NCI-H2196 (cell line): ENCODE measurements around the gene PARD3B.

Experiments
- DNase-seq: peaks from one replicate; lab custom pipeline; 2025; ENCODE audit not compliant: unreplicated experiment; lab: John Stamatoyannopoulos, UW

The PARD3B gene

DNA sequence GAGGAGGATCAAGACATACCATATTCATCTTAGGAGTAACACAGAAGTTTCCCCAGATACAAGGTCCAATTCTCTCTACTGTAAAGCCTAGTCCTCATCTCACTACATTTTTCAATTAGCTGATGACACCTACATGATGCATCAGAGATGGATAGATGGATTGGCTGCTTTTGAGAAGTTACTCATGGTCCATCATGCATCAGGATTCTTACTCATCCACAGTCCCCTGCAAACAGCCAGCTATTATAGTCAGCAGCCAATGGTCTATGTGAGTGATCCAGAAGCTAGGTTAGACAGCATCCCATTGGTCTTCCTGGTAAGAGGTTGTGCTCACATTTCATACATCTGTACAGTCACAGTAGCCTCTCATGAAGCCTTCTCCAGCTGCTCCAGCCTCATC lies 982.5 kb downstream of the PARD3B start:
- no peak for DNase-seq

DNA sequence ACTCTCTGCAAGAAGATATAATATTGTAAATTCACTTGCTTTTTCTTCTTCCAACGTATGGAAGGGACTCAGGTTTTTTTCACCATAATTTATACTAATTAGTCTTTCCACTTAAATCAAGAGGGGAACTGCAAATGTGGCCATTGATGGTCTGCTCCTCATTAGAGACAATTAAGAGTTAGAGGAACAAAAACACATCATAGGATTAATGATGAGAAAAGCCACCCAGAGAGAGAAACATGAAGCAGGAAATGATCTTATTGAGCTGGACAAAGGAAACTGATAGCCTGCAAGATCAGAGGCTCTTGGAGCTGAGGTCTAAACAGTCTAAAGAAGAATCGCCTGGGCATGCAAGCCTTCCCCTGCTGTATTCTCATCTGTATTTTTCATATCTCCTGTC lies 985.8 kb downstream of the PARD3B start:
- no peak for DNase-seq

DNA sequence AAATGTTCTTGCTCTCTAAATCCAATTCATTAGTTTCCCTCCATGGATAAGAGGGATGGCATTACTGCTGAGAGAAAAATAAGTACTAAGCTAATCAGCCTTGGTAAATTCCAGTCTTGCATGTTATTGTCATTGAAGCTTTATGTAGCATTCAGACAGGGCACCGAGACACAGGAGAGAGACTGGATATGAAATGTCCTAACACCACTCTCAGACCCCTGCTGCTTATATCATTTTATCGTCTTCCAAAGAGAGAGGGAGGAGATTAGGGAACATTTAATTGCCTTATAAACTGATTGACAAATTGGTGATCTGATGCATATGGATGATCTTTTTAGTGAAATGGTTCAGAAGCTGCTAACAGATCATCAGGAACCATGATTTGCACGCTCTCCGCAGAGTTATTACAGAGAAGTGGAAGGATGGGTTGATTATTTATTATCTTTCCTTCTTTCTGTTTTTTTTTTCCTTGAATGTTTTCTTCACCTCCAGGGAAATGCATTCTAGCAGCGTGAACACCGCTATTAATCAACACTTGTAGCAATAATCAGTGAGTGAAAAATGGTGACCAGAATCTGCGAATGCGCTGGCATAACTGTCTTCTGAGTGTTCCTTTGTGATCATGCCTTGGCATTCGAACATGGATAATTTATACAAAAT lies 986.3 kb downstream of the PARD3B start:
- no peak for DNase-seq

DNA sequence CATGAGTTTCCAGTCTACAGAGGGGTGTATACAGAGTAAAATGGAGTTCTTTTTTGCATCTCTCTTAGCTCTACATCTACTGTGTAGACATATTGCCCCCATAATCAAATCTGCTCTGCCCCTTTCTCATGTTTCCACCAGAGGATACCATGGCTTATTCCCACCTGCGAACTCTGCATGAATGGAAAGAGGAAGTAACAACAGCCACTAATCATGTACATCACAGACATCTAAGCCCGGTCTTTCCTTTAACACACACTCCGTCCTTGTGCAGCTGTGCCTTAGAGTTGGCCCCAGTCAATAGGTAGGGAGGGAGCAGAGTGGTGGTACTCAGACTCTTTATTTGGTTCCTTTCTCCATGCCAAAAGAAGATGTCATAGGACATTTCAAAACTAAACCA lies 989.7 kb downstream of the PARD3B start:
- no peak for DNase-seq

DNA sequence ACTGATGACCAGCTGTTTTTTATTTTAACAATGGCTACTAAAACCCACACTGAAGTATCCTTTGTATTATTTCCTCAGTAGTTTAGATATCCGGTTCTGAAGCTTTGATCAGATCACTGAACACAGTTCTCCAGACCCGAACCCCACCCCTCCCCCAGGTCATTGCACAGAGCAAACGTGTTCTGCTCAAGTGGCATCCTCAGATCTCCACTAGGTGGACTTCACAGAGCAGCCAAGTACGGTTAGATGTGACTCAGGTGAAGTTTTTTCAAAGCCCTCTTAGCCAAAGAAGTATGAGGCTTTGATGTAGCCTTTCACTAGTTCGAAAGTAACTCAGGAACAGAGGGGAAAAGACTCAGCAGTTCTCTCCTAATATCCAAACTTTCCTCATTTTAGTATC lies 994.3 kb downstream of the PARD3B start:
- DNase-seq = no peak

DNA sequence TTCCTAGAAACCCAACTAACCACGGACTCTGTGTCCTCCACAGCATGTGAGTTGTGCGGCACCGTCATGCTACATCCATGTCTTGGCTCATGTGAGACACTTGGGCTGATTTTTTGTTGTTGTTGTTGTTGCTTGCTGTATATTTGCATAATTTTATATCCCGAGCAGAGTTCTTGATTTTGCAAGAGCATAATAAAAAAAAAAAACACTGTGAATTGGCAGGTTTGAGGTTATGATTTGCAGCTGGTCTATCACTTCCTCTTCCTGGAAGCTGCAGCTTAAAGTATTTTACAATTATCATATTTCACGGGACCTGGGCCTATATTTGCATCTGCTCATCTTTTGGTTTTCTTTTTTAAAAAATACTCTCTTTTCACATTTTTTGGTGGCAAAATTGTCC lies 994.8 kb downstream of the PARD3B start:
- DNase-seq = no peak

DNA sequence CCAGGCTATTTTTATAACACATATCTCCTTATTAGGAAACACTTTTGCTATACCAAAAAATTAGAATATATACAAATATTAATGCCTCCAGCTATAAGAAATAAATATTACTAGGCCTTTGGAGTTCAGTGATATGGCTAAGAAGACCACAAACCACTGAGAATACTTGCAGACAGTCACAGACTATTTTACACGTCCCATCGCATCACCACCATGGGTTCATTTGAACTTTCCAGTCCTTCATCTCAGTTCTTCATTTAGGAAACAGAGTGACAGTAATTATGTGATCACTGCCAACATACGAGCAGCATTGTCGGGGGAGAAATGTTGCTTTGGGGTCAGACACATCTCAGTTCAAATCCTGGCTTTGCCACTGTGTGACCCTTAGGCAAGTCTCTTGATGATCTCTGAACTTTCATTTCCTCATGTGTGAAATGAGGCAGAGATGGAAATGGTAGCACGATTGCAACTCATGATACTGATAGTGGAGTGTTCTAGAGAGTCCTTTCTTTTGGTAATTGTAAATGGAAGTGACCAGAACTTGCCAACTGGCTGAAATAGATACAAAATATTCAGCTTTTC lies 998.1 kb downstream of the PARD3B start:
- DNase-seq = no peak

DNA sequence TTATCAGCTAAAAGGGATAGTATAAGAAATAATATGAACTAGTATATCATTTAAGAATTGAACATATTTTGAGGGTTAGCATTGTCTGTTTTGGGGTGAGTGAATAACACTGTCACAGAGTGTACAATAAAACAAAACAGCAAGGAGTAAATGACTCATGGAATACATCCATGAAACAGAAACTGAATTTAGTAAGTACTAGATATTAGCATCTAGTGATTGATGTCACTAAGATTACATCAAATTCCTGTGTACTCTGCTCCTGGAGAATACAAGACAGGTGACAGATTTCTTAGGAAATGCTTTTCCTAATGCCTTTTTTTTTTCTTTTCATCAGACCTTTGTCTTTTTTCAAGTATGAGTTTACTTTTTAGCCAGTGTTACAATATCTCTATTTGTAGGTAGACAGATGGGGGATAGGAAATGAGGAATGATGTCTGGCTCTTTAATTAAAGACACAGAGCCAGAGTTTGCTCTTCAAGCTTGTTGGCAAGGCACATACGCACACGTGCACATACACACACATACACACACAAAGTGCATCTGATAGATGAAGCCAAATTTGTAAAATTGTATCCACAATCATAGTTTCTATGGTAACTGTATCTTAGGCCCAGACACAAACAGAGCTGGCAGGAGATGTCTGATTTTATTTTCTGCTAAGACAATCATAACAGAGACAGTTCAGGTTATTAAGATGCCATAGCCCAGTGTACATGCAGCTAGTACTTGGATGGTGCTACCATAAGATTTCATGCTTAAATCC lies 998.8 kb downstream of the PARD3B start:
- no peak for DNase-seq

DNA sequence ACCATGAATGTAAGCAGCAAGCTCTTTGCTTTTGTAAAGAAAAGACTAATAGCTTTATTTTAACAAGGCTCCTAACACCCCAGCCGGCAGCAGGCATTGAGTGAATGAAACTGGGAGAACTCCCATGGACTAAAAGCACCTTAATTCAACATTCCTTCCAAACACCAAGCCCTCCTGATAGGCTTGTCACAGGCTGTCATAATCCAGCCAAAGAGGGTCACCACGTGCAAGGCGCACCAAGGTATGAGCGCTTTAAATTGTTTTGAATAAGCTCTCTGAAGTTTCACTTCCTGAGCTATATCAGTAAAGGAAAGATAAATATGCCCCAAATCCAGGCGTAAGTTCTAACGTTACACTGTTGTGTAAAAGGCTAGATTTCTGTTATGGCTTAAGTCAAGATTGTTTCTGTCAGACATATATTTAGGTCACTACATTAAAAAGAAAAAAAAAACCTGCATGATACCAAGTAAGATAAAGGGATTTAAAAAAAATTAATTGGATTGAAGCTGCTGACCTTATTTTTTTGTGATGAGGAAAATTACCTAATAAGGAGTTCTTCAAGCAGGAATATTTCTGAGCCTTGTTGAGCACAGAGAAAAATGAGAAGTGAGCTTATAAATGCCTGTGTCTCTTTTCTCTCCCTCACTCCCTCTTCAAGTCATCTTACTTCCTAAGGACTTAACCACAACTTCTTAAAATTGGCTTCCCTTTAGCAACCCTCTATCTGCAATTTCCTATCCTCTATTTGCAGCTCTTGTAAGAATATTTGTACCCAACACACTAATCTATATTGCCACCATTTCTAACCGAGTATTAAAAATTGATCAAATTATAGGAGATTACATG lies 1000.9 kb downstream of the PARD3B start:
- no peak for DNase-seq

DNA sequence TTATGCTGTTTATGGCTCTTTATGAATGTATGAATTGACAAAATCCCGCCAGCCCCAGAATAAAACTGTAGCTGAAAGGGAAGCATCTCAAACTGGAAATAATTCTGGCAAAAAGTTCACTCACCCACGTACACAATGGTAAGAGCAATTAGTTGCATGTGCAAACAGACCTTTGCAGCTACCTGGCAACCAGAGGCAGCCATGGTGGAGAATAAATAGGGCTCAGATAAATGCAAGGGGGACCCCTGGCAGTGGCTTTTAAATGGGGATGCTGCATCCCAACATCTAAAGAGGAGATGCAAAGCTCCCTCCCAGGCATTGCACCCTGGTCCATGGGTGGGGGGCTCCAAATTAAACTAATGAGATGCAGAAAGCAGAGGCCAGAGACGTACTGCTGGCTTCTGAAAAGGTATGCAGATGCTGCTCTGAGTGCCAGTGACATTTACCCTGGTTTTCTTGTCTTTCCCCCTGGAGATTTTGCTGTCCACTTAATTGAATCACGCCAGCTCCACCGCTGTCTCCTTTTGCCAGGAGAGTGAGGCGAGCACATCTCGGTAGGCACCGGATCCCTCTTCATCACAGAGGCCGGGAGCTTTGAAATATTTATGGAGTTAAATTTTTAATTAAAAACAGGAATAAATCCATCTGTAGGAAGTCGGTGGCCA lies 1010.4 kb downstream of the PARD3B start:
- DNase-seq = no peak

DNA sequence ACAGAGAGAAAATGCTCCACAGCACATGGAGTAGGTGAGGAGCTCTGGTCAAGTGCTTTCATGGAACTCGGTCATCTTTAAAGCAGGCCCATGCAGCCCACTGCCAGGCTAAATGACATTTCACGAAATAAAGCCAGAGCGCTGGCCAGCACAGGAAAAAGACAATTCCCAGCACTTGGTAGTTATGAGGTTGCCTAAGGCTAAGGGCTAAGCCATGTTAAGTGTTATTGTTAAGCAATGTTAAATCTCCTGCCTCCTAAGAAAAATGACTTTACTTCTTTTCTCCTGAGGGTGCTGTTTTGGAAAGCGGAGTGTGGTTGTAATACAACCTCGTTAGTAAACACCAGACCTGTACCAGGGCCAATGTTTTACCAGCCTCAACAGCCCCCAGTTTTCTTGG lies 1011.1 kb downstream of the PARD3B start:
- DNase-seq = no peak

DNA sequence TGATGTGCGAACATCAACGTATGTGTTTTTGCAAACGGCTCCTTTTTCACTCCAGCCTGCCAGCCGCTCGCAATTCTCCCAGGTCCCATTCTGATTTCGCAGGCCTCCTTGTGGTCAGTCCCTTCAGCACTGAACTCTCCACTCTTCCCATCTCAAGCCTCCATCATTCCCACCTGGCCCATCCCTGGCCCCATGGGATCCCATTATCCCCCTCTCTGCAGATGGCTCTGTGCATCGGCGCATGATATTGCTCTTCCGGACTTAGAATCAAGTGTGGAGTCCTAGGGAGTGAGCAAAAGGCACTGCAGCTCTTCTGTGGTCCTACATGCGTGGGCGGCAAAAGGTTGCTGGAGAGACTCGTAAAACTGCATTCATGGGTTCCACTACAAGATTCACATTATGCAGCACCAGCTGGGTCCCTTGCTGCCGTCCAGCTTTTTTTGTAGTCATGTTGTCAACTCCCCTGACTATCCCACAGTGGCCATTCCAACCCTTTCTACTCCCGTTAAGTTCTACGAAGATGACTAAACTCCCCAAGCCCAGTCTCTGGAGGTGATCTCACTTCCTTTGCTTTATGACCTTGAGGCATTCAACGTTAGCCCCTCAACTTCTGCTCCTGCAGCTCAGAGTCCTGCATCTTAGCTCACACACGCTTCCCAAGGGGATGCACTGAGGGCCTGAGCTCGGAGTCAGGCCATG lies 1011.7 kb downstream of the PARD3B start:
- DNase-seq = no peak

DNA sequence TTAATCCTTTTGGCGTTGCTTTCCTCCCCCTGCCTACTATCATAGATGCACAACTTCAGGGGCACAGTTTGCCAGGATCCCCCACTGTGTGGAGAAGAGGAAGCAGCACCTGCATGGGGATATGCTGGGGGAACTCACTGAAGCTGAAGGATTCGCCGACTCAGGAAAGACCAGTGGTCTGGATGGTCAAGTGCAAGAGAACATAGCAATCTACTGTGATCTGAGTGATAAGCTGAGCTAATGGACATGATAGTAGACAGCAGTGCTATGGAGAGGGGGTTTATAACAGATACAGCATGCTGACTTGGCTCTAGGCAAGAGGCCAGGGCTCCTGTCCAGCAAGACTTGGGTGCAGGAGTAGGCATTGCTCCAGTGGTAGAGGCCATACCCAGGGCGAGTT lies 1012.6 kb downstream of the PARD3B start:
- DNase-seq = no peak

DNA sequence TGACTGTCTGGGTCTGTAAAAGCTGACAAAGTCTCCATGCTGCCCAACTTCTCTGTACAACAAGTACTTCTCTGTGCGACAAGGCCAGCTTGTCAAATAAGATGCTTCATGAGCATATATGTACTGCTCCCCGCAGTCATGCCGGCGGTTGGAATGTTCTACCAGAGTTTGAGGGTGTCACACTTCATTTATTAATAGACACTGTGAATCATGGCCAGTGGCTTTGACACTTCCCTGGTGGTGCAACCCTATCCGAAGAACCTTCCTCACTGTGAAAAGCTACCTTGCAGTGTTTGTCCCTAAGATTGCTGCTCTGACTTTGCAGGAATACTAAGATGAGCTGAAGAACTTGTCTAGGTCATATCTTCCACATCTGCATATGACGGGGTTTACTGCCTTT lies 1016.2 kb downstream of the PARD3B start:
- no peak for DNase-seq

DNA sequence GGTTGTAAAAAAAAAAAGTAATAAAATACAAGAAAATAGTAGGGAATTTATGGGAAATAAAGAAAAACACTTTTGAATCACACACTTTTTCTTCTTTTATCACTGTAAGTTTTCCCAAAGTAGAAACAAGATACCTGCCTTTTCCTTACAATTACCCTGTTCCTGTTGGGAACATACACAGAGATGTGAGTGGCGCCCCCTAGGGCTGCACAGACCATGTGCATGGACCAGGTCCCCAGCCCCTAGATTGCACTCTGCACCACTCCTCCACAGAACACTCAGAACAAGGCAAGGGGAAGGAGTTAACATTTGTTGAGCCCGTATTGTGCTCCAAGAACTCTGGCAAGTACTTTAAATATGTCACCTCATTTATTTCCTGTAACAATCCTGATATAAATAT lies 1018.4 kb downstream of the PARD3B start:
- no peak for DNase-seq

DNA sequence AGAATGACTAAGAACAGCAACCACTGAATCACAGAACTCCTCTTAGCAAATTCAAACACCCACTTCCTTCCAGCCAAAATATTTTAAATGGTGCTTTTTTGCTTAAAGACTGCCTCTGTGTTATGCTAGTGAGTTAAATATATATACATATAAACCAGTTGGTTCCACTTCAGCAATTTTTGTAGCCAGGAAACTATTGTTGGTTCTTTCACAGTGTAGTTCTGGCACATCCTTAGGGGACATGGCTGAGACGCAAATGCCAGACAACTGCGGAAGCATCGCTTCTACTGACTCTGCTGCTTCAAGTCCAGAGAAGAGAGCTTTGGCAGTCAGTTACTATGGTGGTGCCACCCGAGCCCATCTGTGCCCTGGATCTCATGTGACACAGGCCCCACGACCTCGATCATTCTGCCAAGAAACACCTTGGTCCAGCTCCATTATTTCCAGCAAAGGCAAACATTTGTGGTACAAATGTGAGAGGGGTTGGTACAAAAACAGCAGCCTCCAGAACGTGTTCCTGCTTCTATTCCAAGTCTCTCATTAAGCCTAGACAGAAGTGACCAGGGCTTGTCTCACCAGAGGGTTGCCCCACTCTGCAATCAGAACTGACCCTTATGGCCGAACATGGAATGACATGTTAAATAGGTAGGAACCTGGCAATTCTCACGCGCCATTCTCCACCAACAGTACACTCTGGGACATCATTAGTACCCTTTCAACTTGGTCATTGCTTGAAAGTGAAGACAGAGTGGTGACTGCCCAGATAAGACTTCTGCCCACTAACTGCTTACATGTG lies 1019.3 kb downstream of the PARD3B start:
- DNase-seq = no peak

DNA sequence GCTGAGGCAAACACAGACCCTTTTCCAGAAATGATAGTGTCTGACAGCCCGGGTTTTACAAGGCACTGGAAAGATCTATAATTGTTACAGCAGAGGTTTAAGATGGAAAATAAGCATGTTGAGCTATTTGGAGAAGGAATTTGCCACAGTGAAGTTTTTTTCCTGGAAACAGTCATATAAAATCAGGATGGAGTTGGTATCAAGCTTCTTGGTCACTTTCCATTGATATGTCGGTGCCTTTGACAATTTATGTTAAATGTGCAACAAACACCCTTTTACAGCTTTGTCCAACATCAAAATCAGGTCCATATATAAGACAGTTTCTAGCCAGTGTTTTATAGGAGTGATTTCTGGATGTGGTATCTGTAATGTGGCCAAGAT lies 1019.9 kb downstream of the PARD3B start:
- no peak for DNase-seq

DNA sequence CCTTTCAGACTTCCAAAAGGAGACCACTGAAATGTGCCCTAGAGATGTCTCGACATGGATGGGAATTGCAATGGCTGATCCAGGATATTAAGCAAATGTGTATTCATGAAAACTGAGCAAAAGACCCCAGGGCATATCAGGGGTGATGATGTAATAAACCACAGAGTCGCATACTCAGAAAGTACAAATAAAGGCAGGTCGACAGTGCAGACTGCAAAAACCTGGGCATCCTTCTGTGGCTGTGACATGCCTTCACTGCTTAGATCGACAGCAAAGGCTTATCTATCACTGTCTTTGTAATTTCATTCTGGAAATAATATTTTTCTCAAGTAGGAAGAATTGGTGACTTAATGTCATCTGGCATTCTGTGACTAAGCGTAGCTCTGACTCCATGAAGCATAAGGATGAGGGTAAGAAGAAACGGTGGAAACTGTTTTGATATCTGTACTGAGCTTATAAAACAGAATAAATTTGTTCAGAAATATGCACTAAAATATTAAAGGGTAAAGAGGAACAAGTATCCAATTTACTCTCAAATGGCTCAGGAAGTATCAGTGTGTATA lies 1021.4 kb downstream of the PARD3B start:
- DNase-seq = no peak

DNA sequence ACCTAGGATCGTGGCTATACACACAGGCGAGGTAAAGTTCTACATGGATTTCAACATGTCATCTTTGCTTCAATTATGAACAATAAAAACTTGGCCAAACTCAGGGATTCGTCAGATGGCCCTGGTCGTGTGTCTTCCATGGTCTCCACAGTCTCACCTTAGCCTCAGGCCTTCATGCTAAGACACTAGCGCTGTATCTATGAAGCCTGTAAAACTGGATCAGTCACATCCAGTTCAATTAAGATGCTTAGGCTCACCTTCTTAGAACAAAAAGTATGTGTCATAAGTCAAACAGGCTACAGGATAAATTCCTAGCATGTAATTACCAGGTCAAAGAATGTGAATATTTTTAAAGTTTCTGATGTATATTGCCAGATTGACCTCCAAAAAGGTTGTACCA lies 1023.3 kb downstream of the PARD3B start:
- DNase-seq = no peak
